Measurements from ENCODE around the gene NOP53.

DNA sequence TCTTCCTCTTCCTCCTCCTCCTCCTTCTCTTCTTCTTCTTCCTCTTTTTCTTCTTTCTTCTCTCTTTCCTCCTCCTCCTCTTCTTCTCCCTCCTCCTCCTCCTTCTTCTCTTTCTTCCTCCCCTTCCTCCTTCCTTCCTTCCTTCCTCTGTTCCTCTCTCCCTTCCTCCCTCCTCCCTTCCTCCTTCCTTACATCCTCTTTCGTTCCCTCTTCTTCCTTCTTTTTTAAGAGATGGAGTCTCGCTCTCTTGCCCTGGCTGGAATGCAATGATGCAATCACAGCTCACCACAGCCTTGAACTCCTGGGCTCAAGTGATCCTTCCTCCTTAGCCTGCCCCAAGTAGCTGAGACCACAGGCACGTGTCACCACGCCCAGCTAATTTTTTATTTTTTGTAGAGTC, 18.9 kb upstream of the NOP53 start:
- TF ChIP-seq, protein P1, sequence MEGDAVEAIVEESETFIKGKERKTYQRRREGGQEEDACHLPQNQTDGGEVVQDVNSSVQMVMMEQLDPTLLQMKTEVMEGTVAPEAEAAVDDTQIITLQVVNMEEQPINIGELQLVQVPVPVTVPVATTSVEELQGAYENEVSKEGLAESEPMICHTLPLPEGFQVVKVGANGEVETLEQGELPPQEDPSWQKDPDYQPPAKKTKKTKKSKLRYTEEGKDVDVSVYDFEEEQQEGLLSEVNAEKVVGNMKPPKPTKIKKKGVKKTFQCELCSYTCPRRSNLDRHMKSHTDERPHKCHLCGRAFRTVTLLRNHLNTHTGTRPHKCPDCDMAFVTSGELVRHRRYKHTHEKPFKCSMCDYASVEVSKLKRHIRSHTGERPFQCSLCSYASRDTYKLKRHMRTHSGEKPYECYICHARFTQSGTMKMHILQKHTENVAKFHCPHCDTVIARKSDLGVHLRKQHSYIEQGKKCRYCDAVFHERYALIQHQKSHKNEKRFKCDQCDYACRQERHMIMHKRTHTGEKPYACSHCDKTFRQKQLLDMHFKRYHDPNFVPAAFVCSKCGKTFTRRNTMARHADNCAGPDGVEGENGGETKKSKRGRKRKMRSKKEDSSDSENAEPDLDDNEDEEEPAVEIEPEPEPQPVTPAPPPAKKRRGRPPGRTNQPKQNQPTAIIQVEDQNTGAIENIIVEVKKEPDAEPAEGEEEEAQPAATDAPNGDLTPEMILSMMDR (IDR thresholded peaks at IDR 0.05): no peak
- no peak for TF ChIP-seq POLR2A (IDR thresholded peaks at IDR 0.05)
